ENCODE measurements around the gene TSC22D1.

DNA sequence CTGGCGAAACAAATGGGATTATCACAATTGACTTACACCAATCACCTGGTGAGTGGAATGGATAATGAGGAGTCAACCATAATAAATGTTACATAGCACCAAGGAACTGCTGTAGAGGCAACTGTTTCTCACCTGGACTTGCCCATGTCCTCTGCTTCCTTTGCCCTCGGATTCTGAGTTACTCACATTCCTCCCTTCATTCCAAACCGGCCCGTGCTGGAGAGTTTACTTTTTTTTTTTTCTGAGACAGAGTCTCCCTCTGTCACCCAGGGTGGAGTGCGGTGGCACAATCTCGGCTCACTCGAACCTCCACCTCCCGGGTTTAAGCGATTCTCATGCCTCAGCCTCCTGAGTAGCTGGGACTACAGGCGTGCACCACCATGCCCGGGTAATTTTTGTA, 41.5 kb upstream of the TSC22D1 start:
- TF ChIP-seq, protein P1, sequence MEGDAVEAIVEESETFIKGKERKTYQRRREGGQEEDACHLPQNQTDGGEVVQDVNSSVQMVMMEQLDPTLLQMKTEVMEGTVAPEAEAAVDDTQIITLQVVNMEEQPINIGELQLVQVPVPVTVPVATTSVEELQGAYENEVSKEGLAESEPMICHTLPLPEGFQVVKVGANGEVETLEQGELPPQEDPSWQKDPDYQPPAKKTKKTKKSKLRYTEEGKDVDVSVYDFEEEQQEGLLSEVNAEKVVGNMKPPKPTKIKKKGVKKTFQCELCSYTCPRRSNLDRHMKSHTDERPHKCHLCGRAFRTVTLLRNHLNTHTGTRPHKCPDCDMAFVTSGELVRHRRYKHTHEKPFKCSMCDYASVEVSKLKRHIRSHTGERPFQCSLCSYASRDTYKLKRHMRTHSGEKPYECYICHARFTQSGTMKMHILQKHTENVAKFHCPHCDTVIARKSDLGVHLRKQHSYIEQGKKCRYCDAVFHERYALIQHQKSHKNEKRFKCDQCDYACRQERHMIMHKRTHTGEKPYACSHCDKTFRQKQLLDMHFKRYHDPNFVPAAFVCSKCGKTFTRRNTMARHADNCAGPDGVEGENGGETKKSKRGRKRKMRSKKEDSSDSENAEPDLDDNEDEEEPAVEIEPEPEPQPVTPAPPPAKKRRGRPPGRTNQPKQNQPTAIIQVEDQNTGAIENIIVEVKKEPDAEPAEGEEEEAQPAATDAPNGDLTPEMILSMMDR (IDR thresholded peaks at IDR 0.05 in 4 of 5, conservative IDR thresholded peaks at IDR 0.05 in 1 of 5), result no peak
- no peak for TF ChIP-seq POLR2A (IDR thresholded peaks at IDR 0.05)

Measured in gastrocnemius medialis (tissue), 4 donors.